NCI-H2227 (cell line): ENCODE data around the gene PSMA6.
A peak's percentile ranks its signal among the peaks of the same experiment; 100 is the strongest.
"Not testable (repeated sequence)": the region's sequence is repeated elsewhere in the genome, so short reads cannot be mapped to it uniquely, and the experiment has no call there.

Experiments used
- DNase-seq: peaks from one replicate; lab custom pipeline; 2025; ENCODE audit not compliant: unreplicated experiment; lab: John Stamatoyannopoulos, UW

Gene PSMA6

GRCh38 chr14:35292051-35292769, at the start of gene PSMA6:
Gene PSMA6, plus strand, starts transcription at chr14:35292382. Its CDS starts 95 bp downstream, at chr14:35292477.
- DNase-seq: peak; percentile 100

- no peak for DNase-seq
These were observed 49.4 kb upstream of the PSMA6 start for GRCh38 chr14:35242599-35243311.

- no peak for DNase-seq
These were observed 48.2 kb upstream of the PSMA6 start for GRCh38 chr14:35243956-35244355.

- DNase-seq: no peak
These were observed 47.6 kb upstream of the PSMA6 start for GRCh38 chr14:35244542-35244941.

- no peak for DNase-seq
These were observed 47.1 kb upstream of the PSMA6 start for GRCh38 chr14:35245051-35245450.

GRCh38 chr14:35247777-35248475, 44.3 kb upstream of the PSMA6 start:
- DNase-seq: no peak

GRCh38 chr14:35248476-35248788, 43.8 kb upstream of the PSMA6 start:
- DNase-seq: no peak

- DNase-seq: no peak
These were observed 41.9 kb upstream of the PSMA6 start for GRCh38 chr14:35250319-35250718.

GRCh38 chr14:35252451-35252868, 39.7 kb upstream of the PSMA6 start:
- DNase-seq: no peak

GRCh38 chr14:35253056-35253455, 39.1 kb upstream of the PSMA6 start:
- DNase-seq: not testable (repeated sequence)

GRCh38 chr14:35254034-35254622, 38.1 kb upstream of the PSMA6 start:
- DNase-seq: not testable (repeated sequence)

- DNase-seq: no peak
These were observed 37.4 kb upstream of the PSMA6 start for GRCh38 chr14:35254736-35255135.

- no peak for DNase-seq
These were observed 36.5 kb upstream of the PSMA6 start for GRCh38 chr14:35255711-35256110.

- no peak for DNase-seq
These were observed 34.4 kb upstream of the PSMA6 start for GRCh38 chr14:35257809-35258208.

GRCh38 chr14:35258420-35258819, 33.8 kb upstream of the PSMA6 start:
- no peak for DNase-seq

- DNase-seq: no peak
These were observed 30.4 kb upstream of the PSMA6 start for GRCh38 chr14:35261774-35262173.

- DNase-seq: no peak
These were observed 29.7 kb upstream of the PSMA6 start for GRCh38 chr14:35262436-35262835.

GRCh38 chr14:35268946-35269345, 23.2 kb upstream of the PSMA6 start:
- DNase-seq: no peak

- DNase-seq: no peak
These were observed 17.4 kb upstream of the PSMA6 start for GRCh38 chr14:35274805-35275204.

GRCh38 chr14:35277179-35277578, 15.0 kb upstream of the PSMA6 start:
- DNase-seq: no peak

- DNase-seq: no peak
These were observed 12.8 kb upstream of the PSMA6 start for GRCh38 chr14:35279369-35279768.

- DNase-seq: no peak
These were observed 10.8 kb upstream of the PSMA6 start for GRCh38 chr14:35281341-35281740.
